IPS-NIHi11 (cell line): Measurements from ENCODE around the gene ATP6V0C.
A peak's percentile ranks its signal among the peaks of the same experiment; 100 is the strongest.
"Not testable (repeated sequence)": the region's sequence is repeated elsewhere in the genome, so short reads cannot be mapped to it uniquely, and the experiment has no call there.

ENCODE experiments used
- DNase-seq: peaks from one replicate; pipeline ENCODE4 v3.0.0; 2012; ENCODE audit warnings: mixed read lengths, low spot score

ATP6V0C gene

GRCh38 chr16:2474877-2475412 lies 38.8 kb upstream of the ATP6V0C start, which contains the start of gene TBC1D24:
TBC1D24 (plus strand) TSS chr16:2475127; CDS start chr16:2496149, 21,022 bp downstream.
- peak; percentile 100 for DNase-seq

DNA sequence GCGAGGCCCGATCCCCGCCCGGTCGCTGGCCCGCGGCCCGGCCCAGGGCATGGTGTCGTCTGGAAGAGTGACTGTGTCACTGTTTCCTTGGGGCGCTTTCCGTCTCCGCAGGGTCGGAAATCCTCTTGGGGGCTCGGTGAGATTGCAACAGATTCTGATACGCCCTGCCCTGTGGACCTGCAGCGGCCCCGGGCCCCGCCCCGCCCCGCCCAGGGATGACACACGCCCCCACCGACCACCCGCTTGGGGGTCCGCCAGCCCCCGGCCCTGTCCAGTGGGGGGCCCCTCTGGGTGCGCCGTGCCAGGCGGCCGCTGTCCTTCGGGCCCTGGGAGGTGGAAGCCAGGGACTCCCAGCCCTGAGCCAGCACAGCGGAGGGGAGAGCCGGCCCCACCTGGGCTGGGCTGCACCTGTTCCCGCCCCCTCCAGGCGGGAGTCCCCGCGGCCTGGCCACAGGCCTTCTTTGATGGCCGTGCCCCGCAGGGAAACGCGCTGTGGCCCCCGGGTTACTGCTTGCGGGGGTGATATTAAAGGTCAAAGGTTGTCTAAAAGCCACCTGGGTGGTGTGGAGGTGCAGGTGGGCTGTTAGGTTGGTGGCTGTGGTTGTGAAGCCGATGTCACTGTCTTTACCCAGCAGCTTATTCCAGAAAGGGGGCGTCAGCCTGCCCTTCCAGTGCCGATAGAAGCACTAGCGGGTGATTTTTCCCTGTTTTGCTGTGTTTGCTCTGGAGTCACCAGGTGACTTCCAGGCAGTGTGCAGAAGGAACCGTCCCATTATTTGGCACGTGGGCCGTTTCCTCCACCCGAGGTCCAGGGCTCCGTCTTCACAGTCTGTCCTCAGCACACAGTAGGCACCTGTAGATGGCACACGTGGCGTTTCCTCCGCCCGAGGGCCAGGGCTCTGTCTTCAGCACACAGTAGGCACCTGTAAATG lies 38.1 kb upstream of the ATP6V0C start:
- DNase-seq, result peak; percentile 82

DNA sequence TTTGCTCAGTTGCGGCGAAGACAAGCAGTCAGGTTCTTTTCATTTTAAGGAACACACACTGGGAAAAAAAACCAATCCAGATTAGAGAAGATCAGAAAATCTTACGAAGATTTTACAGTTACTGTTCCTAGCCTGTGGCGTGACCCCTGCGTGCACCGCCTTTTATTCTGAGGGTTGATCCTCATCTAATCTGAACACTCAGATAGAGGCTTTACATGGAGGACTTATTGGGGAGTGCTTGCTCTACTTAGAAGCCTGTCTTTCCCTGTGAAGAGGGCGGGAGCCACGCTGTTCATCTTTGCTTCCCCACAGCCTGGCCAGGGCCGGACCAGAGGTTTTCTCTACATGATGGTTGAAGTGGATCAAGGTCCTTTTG lies 37.4 kb upstream of the ATP6V0C start:
- DNase-seq, result no peak

- DNase-seq, result no peak
Observed at GRCh38 chr16:2476741-2477140, 37.0 kb upstream of the ATP6V0C start.

DNA sequence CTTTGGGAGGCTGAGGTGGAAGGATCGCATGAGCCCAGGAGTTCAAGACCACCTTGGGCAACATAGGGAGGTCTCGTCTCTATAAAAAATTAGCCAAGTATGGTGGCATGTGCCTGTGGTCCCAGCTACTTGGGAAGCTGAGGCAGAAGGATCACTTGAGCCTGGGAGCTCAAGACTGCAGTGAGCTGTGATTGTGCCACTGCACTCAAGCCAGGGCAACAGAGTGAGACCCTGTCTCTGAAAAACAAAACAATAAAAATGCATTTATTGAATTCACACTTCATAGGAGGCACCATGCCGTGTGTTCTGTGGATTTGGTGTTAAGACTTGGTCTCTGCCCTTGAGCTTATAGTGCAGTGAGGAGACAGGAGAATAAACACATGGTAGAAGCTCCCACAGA lies 36.4 kb upstream of the ATP6V0C start:
- no peak for DNase-seq

DNA sequence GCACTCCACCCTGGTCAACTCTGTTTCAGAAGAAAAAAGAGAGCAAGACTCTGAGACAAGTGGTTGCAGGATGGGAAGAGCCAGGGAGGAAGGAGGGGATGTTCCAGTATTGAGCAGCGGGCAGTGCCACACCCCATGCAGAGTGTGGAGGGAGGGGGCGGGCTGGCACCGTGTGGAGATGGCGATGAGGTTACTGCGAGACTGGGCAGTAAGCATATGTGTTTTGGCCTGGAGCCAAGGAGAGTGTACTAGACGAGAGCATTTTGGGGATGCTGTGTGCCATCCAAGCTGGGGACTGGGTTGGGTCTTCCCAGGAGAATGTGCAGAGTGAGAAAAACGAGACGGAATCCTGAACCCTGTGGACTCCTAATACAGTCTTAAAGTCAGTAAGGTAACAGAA lies 35.5 kb upstream of the ATP6V0C start:
- DNase-seq, result no peak

- DNase-seq, result not testable (repeated sequence)
Observed at GRCh38 chr16:2479996-2480395, 33.8 kb upstream of the ATP6V0C start.

GRCh38 chr16:2480948-2481347 lies 32.8 kb upstream of the ATP6V0C start:
- DNase-seq, result no peak

GRCh38 chr16:2481676-2482075 lies 32.1 kb upstream of the ATP6V0C start:
- no peak for DNase-seq

- DNase-seq, result no peak
Observed at GRCh38 chr16:2482249-2482648, 31.5 kb upstream of the ATP6V0C start.

DNA sequence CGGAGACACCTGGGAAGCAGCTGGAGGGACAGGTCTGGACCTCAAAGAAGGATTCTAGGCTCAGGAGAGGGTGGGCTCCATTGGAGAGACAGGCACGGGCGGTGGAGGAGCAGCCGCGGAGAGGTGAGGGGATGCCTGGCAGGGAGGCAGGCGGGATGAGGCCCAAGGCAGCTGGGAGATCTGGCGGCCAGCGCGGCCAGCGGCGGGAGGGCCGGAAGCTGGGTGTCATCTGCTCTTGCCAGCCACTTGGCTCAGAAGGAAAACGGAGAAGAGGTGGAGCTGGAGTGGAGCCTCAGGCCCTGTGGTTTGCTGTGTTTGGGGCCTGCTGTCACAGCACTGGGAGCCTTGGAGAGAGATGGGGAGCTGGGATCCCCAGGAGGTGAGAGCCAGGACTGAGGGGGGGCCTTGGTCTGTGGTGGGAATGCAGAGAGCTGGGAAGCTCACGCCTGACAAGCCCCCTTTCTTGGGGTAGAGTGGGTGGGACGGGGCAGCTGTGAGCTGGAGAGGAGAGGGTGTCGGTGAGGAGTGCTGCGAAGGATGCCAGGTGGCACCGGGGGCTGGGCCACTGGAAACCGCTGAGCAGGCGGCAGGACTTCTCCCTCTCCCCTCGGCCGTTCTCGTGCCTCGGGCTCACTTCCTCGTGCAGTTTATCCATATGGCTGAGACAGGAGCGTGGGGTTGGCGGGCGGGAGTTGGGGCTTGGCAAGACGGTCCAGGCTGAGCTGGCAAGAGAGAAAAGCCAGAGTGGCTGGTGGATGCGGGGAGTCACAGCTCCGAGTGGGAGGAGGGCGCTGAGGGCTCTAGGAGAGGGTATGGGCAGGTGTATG lies 30.8 kb upstream of the ATP6V0C start:
- DNase-seq, result no peak

DNA sequence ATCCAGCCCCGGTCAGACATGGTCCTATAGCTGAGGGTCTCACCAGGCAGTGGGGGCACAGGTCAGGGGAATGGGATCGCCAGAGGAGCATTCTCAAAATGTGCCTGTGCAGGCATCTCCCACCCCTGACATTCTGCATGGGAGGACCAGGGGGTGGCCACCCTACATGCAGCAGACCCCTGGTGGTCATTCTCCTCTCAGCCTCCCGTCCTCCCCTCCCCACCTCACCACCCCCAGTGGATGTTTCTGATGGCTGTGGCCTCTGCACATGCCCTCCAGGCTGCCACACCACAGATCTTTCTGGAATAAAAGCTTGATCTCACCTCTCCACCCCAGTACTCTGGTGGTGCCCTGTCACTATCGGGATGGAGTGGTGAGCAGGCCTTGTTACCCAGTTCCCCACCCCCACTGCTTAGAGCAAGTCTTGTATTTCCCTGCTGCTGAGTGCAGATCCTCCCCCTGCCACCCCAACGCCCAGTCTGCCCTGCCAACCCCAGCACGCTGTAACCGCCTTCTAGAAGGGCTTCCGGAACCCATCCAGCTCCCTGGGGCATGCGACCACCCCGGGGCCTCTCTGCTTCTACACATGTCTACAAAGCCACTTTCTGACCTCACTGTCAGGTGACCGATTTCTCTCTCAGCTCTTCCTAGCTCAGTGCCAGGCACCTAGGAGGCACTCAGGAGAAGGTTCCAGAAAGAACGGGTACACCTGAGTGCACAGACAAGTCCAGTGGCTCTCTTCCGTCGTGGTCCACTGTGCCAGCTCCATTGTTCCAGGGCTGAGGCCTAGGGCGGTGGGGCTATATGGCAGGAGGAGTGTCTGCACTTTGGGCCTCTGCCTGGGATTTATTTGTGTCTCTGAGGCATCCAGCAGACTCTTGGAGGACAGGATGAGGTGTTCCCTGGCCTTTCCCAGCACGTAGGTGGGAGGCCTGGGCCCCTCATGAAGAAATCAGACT lies 29.5 kb upstream of the ATP6V0C start:
- no peak for DNase-seq

DNA sequence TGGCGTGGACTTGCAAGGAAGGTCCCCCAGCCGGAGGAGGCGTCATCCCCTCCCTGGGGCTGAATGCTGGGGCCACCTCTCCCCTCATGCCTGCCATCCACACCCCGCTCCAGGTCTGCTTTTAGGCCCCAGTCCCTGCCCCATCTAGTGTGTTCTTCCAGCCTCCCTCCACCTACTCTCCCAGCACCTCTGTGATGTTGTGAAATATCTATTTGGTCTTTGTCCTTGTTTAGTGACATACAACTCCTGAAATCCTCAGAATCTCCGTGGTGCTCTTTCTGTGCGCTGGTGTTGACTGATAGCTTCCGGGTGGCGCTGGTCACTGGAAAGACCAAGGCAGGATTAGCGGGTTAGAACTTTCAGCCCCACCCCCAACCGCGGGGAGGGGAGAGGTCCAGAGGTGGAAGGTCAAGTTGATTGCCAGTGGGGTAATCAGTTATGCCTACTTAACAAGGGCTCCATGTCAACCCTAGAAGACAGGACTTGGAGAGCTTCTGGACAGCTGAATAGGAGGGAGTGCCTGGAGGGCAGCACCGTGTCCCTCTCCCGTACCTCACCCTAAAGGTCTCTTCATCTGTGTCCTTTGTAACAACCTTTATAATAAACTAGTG lies 28.7 kb upstream of the ATP6V0C start:
- DNase-seq, result no peak

DNA sequence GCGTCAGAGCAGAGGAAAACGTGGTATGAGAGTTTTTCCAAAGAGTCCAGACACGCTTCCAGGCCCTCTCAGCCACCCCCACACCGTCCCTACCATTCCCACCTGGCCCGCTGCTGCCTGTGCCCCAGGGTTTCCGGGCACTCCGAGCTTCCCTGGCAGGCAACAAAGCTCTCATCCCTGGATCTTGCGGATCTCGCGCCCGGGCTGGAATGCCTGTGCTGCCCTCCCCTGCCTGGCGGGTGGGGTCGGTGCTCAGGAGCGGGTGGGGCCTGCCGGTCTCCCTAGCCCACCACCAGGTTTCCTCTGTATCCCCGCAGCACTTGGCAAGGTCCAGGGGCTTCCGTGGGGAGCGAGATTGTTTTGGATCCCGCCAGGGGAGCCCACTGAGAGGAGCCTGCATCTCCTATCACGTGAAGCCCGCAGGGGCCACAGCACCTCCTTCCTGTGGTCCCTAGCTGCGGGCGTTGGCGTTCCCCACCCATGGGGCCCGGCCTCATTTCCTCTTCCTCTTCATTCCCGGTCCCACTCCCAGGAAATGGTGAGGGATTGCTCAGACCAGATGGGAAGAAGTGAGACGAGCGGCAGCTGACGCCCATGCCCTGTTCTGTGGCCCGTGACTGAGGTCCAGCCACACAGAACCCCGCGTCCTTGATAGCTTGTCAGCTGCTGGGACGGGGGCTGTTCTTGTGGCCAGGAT lies 27.8 kb upstream of the ATP6V0C start:
- DNase-seq, result no peak

DNA sequence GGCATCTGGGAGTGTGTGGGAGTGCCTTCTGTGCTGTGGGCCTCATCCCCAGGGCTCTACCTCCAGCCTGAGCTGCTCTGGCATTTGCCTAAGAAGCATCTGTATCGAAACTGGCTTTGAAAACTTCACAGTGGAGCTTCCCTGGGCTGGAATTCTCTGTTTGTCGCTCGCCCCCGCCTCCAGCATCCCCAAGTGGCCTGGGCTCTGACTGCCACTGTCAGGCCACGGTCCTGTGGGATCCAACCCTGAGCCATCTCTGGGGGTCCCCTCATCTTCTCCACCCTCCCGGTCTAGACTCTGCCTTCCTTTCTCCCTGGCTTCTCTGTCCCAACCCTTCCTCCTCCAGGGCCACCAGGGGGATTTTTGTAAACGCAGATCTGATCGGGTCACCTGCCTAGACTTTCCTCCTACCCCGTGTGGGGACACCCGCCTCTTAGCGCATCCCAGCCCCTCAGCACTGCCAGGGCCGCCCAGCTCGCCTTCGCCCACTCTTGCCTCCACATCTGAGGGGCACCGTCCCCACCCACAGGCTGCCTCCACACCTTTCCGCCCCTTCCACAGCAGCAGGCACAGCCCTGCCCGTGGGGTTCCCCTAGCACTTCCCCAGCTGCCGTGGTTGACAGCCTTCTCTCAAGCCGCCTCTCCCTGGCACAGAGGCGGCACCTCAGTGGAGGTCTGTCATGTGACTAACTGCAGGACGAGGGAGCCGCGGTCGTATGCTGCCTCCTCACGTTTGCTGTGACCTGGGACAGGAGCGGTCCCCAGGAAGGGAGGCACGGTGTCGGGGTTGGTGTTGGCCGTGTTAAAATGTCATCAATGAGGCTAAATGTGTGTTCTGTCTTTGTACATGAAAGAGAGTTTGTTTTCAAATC lies 26.9 kb upstream of the ATP6V0C start:
- peak; percentile 60 for DNase-seq

- DNase-seq, result no peak
Observed at GRCh38 chr16:2487517-2487842, 26.3 kb upstream of the ATP6V0C start.

DNA sequence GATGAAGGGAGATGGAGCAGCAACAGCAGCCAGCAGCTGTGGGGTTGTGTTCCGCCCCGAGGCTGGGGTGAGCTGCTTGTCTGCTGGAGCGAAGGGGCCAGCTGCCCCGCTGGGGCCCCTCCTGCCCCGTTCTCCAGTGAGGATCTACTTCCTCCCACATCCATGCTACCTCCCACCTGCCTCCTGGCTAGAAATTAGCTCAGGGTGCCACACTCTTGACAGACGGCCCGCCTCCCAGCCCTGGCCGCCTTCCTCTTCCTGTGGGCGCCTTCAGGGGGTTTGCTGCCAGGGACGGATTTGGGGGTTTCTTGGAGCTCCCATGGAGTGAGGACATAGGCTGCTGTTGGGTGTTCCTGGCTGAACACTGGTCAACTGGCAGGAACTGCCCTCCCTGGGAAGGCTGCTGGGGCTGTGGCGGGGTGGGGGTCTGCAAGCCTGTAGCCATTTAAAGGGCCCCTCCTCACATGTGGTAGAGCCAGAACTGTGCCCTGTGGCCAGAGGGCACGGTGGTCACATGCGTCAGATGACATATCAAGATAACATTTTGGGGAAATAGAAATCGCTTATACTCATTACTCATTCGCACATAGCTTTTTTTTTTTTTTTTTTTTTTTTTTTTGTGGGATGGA lies 25.7 kb upstream of the ATP6V0C start:
- DNase-seq, result no peak

DNA sequence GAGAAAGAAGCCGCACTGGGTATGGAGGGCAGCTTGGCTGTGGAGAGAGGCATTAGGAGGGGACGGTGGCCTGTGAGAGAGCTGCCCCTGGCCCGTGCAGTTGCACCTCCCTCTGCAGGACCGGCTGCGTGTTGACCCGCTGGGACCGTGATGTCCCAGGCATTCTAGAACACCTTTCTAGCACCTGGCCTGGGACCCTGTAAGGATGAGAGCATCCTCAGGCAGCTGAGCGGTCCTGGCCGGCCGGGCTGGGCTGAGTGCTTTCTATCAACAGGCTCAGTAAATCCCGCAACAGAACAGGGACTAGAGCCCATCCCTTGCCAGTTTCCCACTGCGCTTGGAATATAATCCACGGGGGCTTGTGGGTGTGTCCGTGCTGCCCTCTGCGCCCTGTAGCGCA lies 24.2 kb upstream of the ATP6V0C start:
- no peak for DNase-seq
